GM13977 (cell line): ENCODE measurements around the gene RHBG.
"Not testable (repeated sequence)": the region's sequence is repeated elsewhere in the genome, so short reads cannot be mapped to it uniquely, and the experiment has no call there.

Experiments
- DNase-seq: peaks from one replicate; pipeline ENCODE4 v3.0.0; 2012; ENCODE audit warnings: low spot score
- CTCF ChIP-seq: IDR thresholded peaks from 2 replicates; pipeline ENCODE4 v1.5.1; 2012; ENCODE audit warnings: mild to moderate bottlenecking, control low read depth; ENCODE audit not compliant: insufficient read depth; ENCODE audit errors: extremely low read depth, missing control alignments
- in situ Hi-C: fragments of 300-500 bp; cut with MboI; formaldehyde crosslinking; loops from one replicate; pipeline ENCODE4 v1.12.0; 2022; ENCODE audit warnings: low sequenced_read_pairs, low pct_unique_long_range_greater_than_20kb, mixed read lengths, inconsistent platforms; ENCODE audit not compliant: unreplicated experiment

RHBG gene

GRCh38 chr1:156365754-156366153, 3.3 kb upstream of the RHBG start:
- no peak for DNase-seq
- no peak for TF ChIP-seq CTCF
- in situ Hi-C loops, result no loop called here

- in situ Hi-C loops, result no loop called here
- DNase-seq, result no peak
- no peak for TF ChIP-seq CTCF
Measured at GRCh38 chr1:156366378-156367166, 2.4 kb upstream of the RHBG start.

- TF ChIP-seq CTCF, result no peak
- in situ Hi-C loops, result no loop called here
- DNase-seq, result no peak
Measured at GRCh38 chr1:156367383-156368156, 1.4 kb upstream of the RHBG start.

GRCh38 chr1:156368157-156368658, 803 bp upstream of the RHBG start:
- TF ChIP-seq CTCF, result no peak
- in situ Hi-C loops, result no loop called here
- DNase-seq, result no peak

GRCh38 chr1:156369685-156370286, 775 bp downstream of the RHBG start:
- in situ Hi-C loops, DNase-seq: not testable (repeated sequence)

- in situ Hi-C loops, result no loop called here
- DNase-seq, result no peak
- no peak for TF ChIP-seq CTCF
Measured at GRCh38 chr1:156371553-156372264, 2.7 kb downstream of the RHBG start.
